Uterus (tissue), 4 donors: ENCODE results near the gene GABRB1. TPM values are rescaled to one million over a fixed set of nuclear protein-coding genes. Genes with fewer than 3 reads are reported as not detected.

Experiments
- DNase-seq, 2 donors: peaks; one replicate each; pipeline ENCODE4 v3.0.0-alpha.2; 2019 to 2020
- H3K27ac ChIP-seq, 2 donors: fragments of 200-600 bp; sonication (generic); 1 replicate in 1 of 2; 2 replicates in 1 of 2; pipeline ENCODE4 v1.5.1; 2016 to 2018
- H3K27me3 ChIP-seq, 2 donors: fragments of 200-600 bp; sonication (generic); one replicate each; pipeline ENCODE4 v1.5.1; 2018 to 2019; ENCODE audit warnings: control low read depth in 1 of 2
- H3K36me3 ChIP-seq, 2 donors: fragments of 200-600 bp; sonication (generic); one replicate each; pipeline ENCODE4 v1.5.1; 2019; ENCODE audit warnings: control low read depth in 1 of 2
- H3K4me1 ChIP-seq, 2 donors: fragments of 200-600 bp; sonication (generic); one replicate each; pipeline ENCODE4 v1.5.1; 2018 to 2019; ENCODE audit warnings: control low read depth in 1 of 2
- H3K4me3 ChIP-seq, 2 donors: fragments of 200-600 bp; sonication (generic); 1 replicate in 1 of 2; 2 replicates in 1 of 2; pipeline ENCODE4 v1.5.1; 2018 to 2019; ENCODE audit warnings: mild to moderate bottlenecking in 1 of 2
- H3K9me3 ChIP-seq, 2 donors: fragments of 200-600 bp; sonication (generic); one replicate each; pipeline ENCODE4 v1.5.1; 2019; ENCODE audit warnings: control low read depth in 1 of 2
- CTCF ChIP-seq, 4 experiments: fragments of 200-600 bp in 2 of 4; fragments of 450-650 bp in 2 of 4; sonication (generic) in 2 of 4; IDR thresholded peaks; one replicate each; pipeline ENCODE4 v1.5.1; 2016 to 2019; ENCODE audit warnings: antibody characterized with exemption in 4 of 4, mild to moderate bottlenecking in 2 of 4, moderate library complexity in 1 of 4
- POLR2A ChIP-seq, 2 donors: fragments of 450-650 bp; IDR thresholded peaks; one replicate each; pipeline ENCODE4 v1.6.1; 2016; ENCODE audit warnings: antibody characterized with exemption in 2 of 2, mild to moderate bottlenecking in 1 of 2, moderate library complexity in 1 of 2
- intact Hi-C: fragments of 100-400 bp; cut with DNase I; formaldehyde crosslinking; loops from one replicate; pipeline ENCODE4 v1.15.1; 2023; ENCODE audit warnings: low total_unique reads
- total RNA-seq, 4 donors: library from RNA; depleted of rRNA in 3 of 4; stranded (reverse); fragments of >200 nt in 3 of 4; gene quantifications; one replicate each; pipeline versions ENCODE4 v1.1.0 to v1.2.4, GENCODE V29; 2014 to 2023
- donor health status: DM: yes; HTN: yes; CAD: no.

The GABRB1 gene
- total RNA-seq, 4 donors from 2014 or later, result 1.2 to 1.5 TPM; not detected in 2

GRCh38 chr4:47386561-47387235, 355.3 kb downstream of the GABRB1 start:
- no peaks in the 10 kb centered on the region for H3K9me3 ChIP-seq
- H3K27me3 ChIP-seq, result no peaks in the 10 kb centered on the region
- H3K36me3 ChIP-seq, result no peaks in the 10 kb centered on the region
- H3K4me3 ChIP-seq, result no peak overlapping the region
- TF ChIP-seq POLR2A (IDR thresholded peaks at IDR 0.05), result no peak
- TF ChIP-seq CTCF (IDR thresholded peaks at IDR 0.05), result no peak
- no peak overlapping the region for H3K27ac ChIP-seq
- intact Hi-C loops, result no loop called here
- no peak for DNase-seq
- no peaks in the 10 kb centered on the region for H3K4me1 ChIP-seq

- DNase-seq, result no peak
- Histone ChIP-seq H3K4me1 (no peaks in the 10 kb centered on the region), H3K4me3 (no peak overlapping the region), H3K27ac (no peak overlapping the region), H3K36me3 (no peaks in the 10 kb centered on the region), H3K9me3 (no peaks in the 10 kb centered on the region), H3K27me3 (no peaks in the 10 kb centered on the region)
- intact Hi-C loops, result no loop called here
- no peak for TF ChIP-seq POLR2A (IDR thresholded peaks at IDR 0.05)
- TF ChIP-seq CTCF (IDR thresholded peaks at IDR 0.05), result no peak
These were observed 359.2 kb downstream of the GABRB1 start for GRCh38 chr4:47390428-47391125.

GRCh38 chr4:47391256-47391655, 359.9 kb downstream of the GABRB1 start:
- no peaks in the 10 kb centered on the region for H3K27me3 ChIP-seq
- intact Hi-C loops, result no loop called here
- H3K4me3 ChIP-seq, result no peak overlapping the region
- DNase-seq, result no peak
- TF ChIP-seq POLR2A (IDR thresholded peaks at IDR 0.05), result no peak
- TF ChIP-seq CTCF (IDR thresholded peaks at IDR 0.05), result no peak
- H3K4me1 ChIP-seq, result no peaks in the 10 kb centered on the region
- H3K27ac ChIP-seq, result no peak overlapping the region
- H3K9me3 ChIP-seq, result no peaks in the 10 kb centered on the region
- no peaks in the 10 kb centered on the region for H3K36me3 ChIP-seq

- intact Hi-C loops, result no loop called here
- Histone ChIP-seq H3K27me3 (no peaks in the 10 kb centered on the region), H3K36me3 (no peaks in the 10 kb centered on the region), H3K27ac (no peak overlapping the region), H3K4me3 (no peak overlapping the region), H3K9me3 (no peaks in the 10 kb centered on the region), H3K4me1 (no peaks in the 10 kb centered on the region)
- DNase-seq, result no peak
- no peak for TF ChIP-seq POLR2A (IDR thresholded peaks at IDR 0.05)
- no peak for TF ChIP-seq CTCF (IDR thresholded peaks at IDR 0.05)
These were observed 375.0 kb downstream of the GABRB1 start for GRCh38 chr4:47406408-47406807.

GRCh38 chr4:47410271-47410670, 378.9 kb downstream of the GABRB1 start:
- Histone ChIP-seq H3K27ac (no peak overlapping the region), H3K9me3 (no peaks in the 10 kb centered on the region), H3K36me3 (no peaks in the 10 kb centered on the region), H3K27me3 (no peaks in the 10 kb centered on the region), H3K4me1 (no peaks in the 10 kb centered on the region), H3K4me3 (no peak overlapping the region)
- no peak for TF ChIP-seq CTCF (IDR thresholded peaks at IDR 0.05)
- TF ChIP-seq POLR2A (IDR thresholded peaks at IDR 0.05), result no peak
- intact Hi-C loops, result no loop called here
- no peak for DNase-seq
